GM12878 (cell line): ENCODE measurements around the gene ARRB2. TPM values are rescaled to one million over a fixed set of nuclear protein-coding genes. Genes with fewer than 3 reads are reported as not detected.
"Not testable (repeated sequence)": the region's sequence is repeated elsewhere in the genome, so short reads cannot be mapped to it uniquely, and the experiment has no call there.

Source experiments
- ATAC-seq: fragments of 200-7000 bp; cut with Tn5 transposase; 3 replicates; pipeline ENCODE4 v1.9.1; 2020; ENCODE audit warnings: mild to moderate bottlenecking, moderate library complexity
- BruUV-seq: library from RNA; stranded (reverse); fragments of 400-500 nt; replicated peaks from 2 replicates; lab custom pipeline; 2021; lab: Mats Ljungman, UMichigan
- CTCF ChIA-PET: fragments of 300-600 bp; sonication (Branson Sonifier 250); formaldehyde crosslinking; extraction: SDS; loops from one replicate; lab custom pipeline; 2021; ENCODE audit warnings: inconsistent platforms; lab: Yijun Ruan, JAX
- POLR2A ChIA-PET: fragments of 350-600 bp; formaldehyde crosslinking; extraction: SDS; loops from one replicate; lab custom pipeline; 2021; ENCODE audit warnings: inconsistent platforms; lab: Charles Lee
- RAD21 ChIA-PET: fragments of 300-600 bp; sonication (Branson Sonifier 250); formaldehyde crosslinking; loops from one replicate; lab custom pipeline; 2023; ENCODE audit warnings: antibody characterized with exemption; ENCODE audit not compliant: unreplicated experiment; lab: Charles Lee
- SMC1A ChIA-PET: fragments of 300-600 bp; sonication (Branson Sonifier 250); formaldehyde crosslinking; loops from one replicate; lab custom pipeline; 2023; ENCODE audit not compliant: unreplicated experiment, uncharacterized antibody; lab: Charles Lee
- DNase-seq: peaks from one replicate; pipeline ENCODE4 v3.0.0-alpha.2; 2011; ENCODE audit warnings: low read depth, low spot score
- FAIRE-seq: peaks from 3 replicates; lab custom pipeline; 2011; peaks lifted over from hg19 to GRCh38; lab: Jason Lieb, UNC
- H2AFZ ChIP-seq: 2 replicates; pipeline ENCODE4 v1.6.0; 2011; ENCODE audit warnings: low read depth, low read length, control low read depth; ENCODE audit not compliant: control insufficient read depth
- H3K27ac ChIP-seq: 2 replicates; pipeline ENCODE4 v1.5.1; 2011; ENCODE audit warnings: control low read depth; ENCODE audit not compliant: control insufficient read depth, insufficient read depth
- H3K27me3 ChIP-seq, 2 experiments: replicated peaks in 1 of 2; 2 replicates each; pipeline versions ENCODE4 v1.6.0 to v1.6.1; 2011; ENCODE audit warnings: low read length in 1 of 2; ENCODE audit not compliant: control insufficient read depth in 2 of 2, insufficient read depth in 2 of 2
- H3K36me3 ChIP-seq, 2 experiments: 2 replicates each; pipeline ENCODE4 v1.5.1; 2011; ENCODE audit warnings: low read length in 1 of 2; ENCODE audit not compliant: control insufficient read depth in 2 of 2, insufficient read depth in 2 of 2
- H3K4me1 ChIP-seq: 2 replicates; pipeline ENCODE4 v1.6.1; 2011; ENCODE audit warnings: mild to moderate bottlenecking, low read length, moderate library complexity, mixed read lengths; ENCODE audit not compliant: control insufficient read depth, insufficient read depth
- H3K4me2 ChIP-seq: 2 replicates; pipeline ENCODE4 v1.6.0; 2011; ENCODE audit warnings: control low read depth; ENCODE audit not compliant: control insufficient read depth, insufficient read depth
- H3K4me3 ChIP-seq: fragments of 200-600 bp; sonication (generic); 2 replicates; pipeline ENCODE4 v1.5.1; 2016
- H3K79me2 ChIP-seq: 2 replicates; pipeline ENCODE4 v1.6.0; 2011; ENCODE audit warnings: low read length; ENCODE audit not compliant: control insufficient read depth, insufficient read depth
- H3K9ac ChIP-seq: 2 replicates; pipeline ENCODE4 v1.8.0; 2011; ENCODE audit warnings: low read length, control low read depth, mixed read lengths; ENCODE audit not compliant: control insufficient read depth, insufficient read depth
- H3K9me3 ChIP-seq: replicated peaks from 3 replicates; pipeline ENCODE4 v1.5.1; 2011; ENCODE audit warnings: mild to moderate bottlenecking, low read length; ENCODE audit not compliant: control insufficient read depth, insufficient read depth
- H4K20me1 ChIP-seq: 2 replicates; pipeline ENCODE4 v1.6.0; 2011; ENCODE audit not compliant: control insufficient read depth, insufficient read depth
- HCFC1 ChIP-seq: fragments of 150-350 bp; IDR thresholded peaks from 2 replicates; pipeline ENCODE4 v1.6.1; 2014; ENCODE audit warnings: low read length
- NFIC ChIP-seq: IDR thresholded peaks from 2 replicates; pipeline ENCODE4 v1.6.1; 2012; ENCODE audit warnings: low read depth, mild to moderate bottlenecking, inconsistent platforms, low read length, moderate library complexity
- PML ChIP-seq: IDR thresholded peaks from 2 replicates; pipeline ENCODE4 v1.6.1; 2012; ENCODE audit warnings: low read length, inconsistent platforms
- POU2F2 ChIP-seq: IDR thresholded peaks from 3 replicates; pipeline ENCODE4 v1.6.1; 2011; ENCODE audit warnings: low read depth, mild to moderate bottlenecking, low read length, borderline replicate concordance
- WGBS: methylation state at CpG from one replicate; pipeline ENCODE4 v1.1.6; 2016; ENCODE audit warnings: low lambda C conversion rate; ENCODE audit not compliant: insufficient replicate concordance, insufficient coverage; ENCODE audit errors: missing lambda C conversion rate; 5-methylcytosine and 5-hydroxymethylcytosine counted together
- in situ Hi-C: fragments of 300-500 bp; cut with MboI; formaldehyde crosslinking; loops from 9 replicates; pipeline ENCODE4 v1.14.3; 2018; ENCODE audit warnings: mixed read lengths
- intact Hi-C: fragments of 100-400 bp; cut with micrococcal nuclease; formaldehyde crosslinking; loops from one replicate; pipeline ENCODE4 v1.14.2; 2022; ENCODE audit not compliant: unreplicated experiment
- polyA plus RNA-seq, 11 experiments: library from polyadenylated mRNA; depleted of rRNA in 4 of 11; unstranded in 6 of 11; stranded (reverse) in 5 of 11; fragments of >200 nt; fragmentation: Nextera tagmentation in 4 of 11; fragmentation: Illumina TruSeq in 1 of 11; extraction: Ambion mirVana in 4 of 11; extraction: Trizol in 1 of 11; gene quantifications; 1 replicate in 1 of 11; 2 replicates in 10 of 11; pipeline versions ENCODE4 v1.2.1 to v1.2.3, GENCODE V29; 2011 to 2016; ENCODE audit warnings: inconsistent platforms in 2 of 11, missing spikeins in 2 of 11, low read depth in 1 of 11
- total RNA-seq, 4 experiments: library from RNA; depleted of rRNA in 3 of 4; stranded (reverse); fragments of >200 nt in 3 of 4; fragmentation: Illumina TruSeq in 1 of 4; extraction: Trizol in 1 of 4; gene quantifications; 2 replicates each; pipeline versions ENCODE4 v1.2.1 to v1.2.3, GENCODE V29; 2013 to 2021

Gene ARRB2
- total and polyA plus RNA-seq, 10 of the 15 experiments (the other 5 are each of a cell fraction or from before 2014, with no cell fraction given): 6.5 to 75.2 (median 43.1) TPM

DNA sequence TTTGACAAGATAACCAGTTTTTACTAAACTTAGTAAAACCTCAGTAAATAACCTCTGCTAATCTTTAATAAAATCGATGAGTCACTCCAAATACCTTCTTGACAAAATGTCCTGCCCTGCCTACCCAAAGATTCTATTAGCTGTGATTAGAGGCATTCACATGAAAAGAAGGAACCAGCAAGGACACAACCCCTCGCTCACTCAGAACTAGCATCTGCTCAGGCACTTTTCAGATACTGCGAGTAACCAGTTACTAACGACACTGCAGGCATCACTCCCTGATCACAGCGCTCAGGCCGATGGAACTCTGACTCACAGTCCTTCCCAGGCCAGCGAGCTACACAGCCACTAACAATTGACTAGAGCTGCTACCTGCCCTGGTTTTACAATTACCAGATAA is 30.8 kb upstream of the ARRB2 start (continued):
- TF ChIP-seq NFIC: no peak
- no peak for TF ChIP-seq HCFC1
- no peak for TF ChIP-seq PML
- TF ChIP-seq POU2F2: no peak
- TF ChIP-seq, all 136 proteins: peak for 2

DNA sequence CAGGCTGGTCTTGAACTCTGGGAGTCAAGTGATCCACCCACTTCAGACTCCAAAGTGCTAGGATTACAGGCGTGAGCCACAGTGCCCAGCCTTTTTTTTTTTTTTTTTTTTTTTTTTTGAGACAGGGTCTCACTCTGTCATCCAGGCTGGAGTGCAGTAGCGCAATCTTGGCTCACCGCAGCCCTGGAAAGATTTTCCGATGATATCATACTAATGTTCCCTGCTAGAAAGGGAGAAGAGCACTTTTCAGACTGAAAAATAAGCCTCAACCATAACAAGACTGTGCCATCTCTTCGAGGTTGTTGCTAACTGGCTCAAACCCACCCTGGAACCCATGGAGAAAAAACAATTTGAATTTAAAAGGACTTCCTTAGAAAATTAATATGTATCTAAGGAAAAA is 26.7 kb upstream of the ARRB2 start:
- ChIA-PET POLR2A (interaction anchor here (0.6 kb wide), 1 partner anchor 32 kb away, joined by 3 read pairs; no protein-coding TSS in a partner anchor), SMC1A (interaction anchor here (0.6 kb wide), 1 partner anchor 95 kb away, joined by 3 read pairs; no protein-coding TSS in a partner anchor)
- peaks cover 7 to 22% of the 10 kb centered on the region in 2 experiments for H3K36me3 ChIP-seq
- intact Hi-C loops, H3K27me3 ChIP-seq, H3K9me3 ChIP-seq, RAD21 ChIA-PET, H2AFZ ChIP-seq, ATAC-seq, in situ Hi-C loops, H3K9ac ChIP-seq, H4K20me1 ChIP-seq, H3K4me2 ChIP-seq, BruUV-seq, H3K4me3 ChIP-seq, CTCF ChIA-PET, H3K79me2 ChIP-seq, DNase-seq, H3K27ac ChIP-seq, FAIRE-seq, H3K4me1 ChIP-seq: not testable (repeated sequence)
- WGBS: 100% methylated on average over 3 of the region's 5 CpGs

DNA sequence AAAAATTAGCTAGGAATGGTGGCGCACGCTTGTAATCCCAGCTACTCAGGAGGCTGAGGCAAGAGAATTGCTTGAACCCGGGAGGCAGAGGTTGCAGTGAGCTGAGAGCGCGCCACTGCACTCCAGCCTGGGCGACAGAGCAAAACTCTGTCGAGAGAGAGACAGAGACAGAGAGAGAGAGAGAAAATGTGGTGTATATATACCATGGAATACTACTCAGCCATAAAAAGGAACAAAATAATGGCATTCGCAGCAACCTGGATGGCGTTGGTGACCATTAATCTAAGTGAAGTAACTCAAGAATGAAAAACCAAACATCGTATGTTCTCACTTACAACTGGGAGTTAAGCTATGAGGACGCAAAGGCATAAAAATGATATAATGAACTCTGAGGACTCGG is 20.6 kb upstream of the ARRB2 start:
- intact Hi-C loops: not testable (repeated sequence)

More for the DNA sequence above, 20.6 kb upstream of the ARRB2 start:
- DNase-seq, H3K27me3 ChIP-seq, in situ Hi-C loops, H3K4me2 ChIP-seq, BruUV-seq, H3K27ac ChIP-seq, H3K79me2 ChIP-seq, SMC1A ChIA-PET, H3K9me3 ChIP-seq, H4K20me1 ChIP-seq, FAIRE-seq, POLR2A ChIA-PET, H3K4me1 ChIP-seq, ATAC-seq, H3K36me3 ChIP-seq, H3K4me3 ChIP-seq, H2AFZ ChIP-seq, RAD21 ChIA-PET, H3K9ac ChIP-seq: not testable (repeated sequence)
- CTCF ChIA-PET: interaction anchor here (1.2 to 2.5 kb wide), 2 partner anchors 123 to 200 kb away, joined by 3 to 8 read pairs; no protein-coding TSS in a partner anchor
- WGBS: 90% methylated on average over 12 of the region's 12 CpGs
